Measurements from ENCODE around the gene HYDIN.

Gene HYDIN

GRCh38 chr16:70784692-70785555 is 445.6 kb downstream of the HYDIN start:
- DNase-seq: no peak

DNA sequence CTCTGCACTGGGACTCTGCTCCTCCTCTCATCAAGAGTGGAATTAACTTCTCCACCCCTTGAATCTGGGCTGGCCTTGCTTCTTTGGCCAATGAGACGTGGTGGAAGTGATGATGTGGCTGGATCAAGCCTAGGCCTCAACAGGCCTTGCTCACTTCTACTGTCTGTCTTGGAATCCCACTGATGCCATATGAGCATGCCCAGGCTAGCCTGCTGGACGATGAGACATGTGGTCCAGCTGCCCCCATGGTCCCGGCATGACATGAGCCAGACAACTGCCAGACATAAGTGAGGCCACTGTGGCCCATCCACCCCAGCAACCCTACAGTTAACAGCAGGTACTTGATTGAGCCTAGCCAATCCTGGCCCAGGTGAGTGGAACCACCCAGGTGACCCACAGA is 448.3 kb downstream of the HYDIN start:
- DNase-seq: no peak

DNA sequence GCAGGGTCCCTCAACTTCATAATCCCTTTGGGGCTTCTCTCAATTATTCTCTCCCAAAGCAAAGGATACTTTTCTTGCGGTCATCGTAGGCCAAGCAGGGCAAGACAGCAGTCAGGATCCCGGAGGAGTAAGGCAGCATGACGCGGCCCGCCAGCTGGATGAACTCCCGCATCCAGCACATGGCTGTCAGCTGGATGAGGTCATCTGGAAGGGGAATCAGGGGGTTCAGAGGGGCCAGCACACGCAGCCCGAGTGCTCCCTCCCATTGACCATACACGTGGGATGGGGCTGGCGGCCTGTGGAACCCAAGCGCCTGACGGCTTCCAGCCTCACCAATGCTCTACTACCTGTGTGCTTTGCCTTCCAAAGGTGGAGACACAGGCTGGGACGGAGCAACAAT is 448.7 kb downstream of the HYDIN start:
- no peak for DNase-seq

DNA sequence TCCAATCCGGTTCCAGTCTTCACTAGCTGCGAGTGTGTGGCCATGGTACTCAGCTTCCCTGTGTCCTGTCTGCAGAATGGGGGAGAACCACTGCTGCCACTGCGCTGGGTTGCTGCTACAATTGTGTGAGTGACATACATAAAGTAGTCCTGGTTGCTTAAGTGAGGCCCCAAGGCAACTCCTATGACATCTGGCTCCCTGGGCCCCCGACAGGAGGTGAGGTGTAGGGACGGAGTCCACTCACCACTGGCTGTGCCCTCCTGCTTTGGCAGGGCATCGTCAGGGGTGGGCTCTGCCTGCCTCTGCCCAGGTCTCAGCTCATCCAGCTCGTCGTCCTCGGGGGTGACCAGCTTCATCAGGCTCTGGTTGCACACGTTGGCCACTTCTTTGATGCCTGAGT is 450.0 kb downstream of the HYDIN start:
- no peak for DNase-seq

GRCh38 chr16:70779361-70779760 is 451.2 kb downstream of the HYDIN start:
- DNase-seq: no peak

DNA sequence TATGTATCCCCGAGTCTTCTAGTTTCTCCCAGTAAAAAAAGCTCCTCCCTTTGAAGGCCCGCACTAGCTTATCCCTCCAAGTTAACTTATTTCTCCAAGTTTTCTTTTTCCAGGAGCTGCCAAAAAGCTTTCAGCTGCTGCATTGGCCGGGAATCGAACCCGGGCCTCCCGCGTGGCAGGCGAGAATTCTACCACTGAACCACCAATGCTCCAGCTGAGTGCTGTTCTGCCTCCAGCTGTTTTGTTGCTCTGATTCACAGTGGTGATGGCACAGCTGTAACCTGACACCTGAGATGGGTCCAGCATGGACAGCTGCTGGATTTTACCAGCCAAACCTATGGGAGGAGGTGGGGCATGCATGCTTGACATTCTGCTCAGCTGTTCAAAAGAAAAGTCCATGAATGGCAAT is 451.6 kb downstream of the HYDIN start:
- peak in 1 of 2 experiments; percentile 2 for DNase-seq

DNA sequence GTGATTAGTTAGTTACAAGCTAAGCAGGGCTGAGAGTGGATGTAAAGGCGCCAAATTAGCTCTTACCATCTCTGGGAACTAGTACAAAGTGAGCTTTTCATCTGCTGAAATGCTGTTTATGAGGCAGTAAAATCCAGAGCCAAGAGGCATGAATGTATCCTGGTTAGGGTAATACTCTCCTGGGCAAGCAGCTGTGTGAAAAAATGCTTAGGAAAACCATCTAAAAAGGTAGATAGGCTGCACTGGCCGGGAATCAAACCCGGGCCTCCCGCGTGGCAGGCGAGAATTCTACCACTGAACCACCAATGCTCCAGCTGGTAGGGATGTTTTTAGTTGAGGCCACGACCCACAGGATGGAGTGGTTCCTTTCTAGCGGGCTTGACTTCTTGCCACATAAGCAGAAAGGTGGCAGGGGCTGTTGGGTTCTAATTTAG is 452.5 kb downstream of the HYDIN start:
- no peak for DNase-seq

DNA sequence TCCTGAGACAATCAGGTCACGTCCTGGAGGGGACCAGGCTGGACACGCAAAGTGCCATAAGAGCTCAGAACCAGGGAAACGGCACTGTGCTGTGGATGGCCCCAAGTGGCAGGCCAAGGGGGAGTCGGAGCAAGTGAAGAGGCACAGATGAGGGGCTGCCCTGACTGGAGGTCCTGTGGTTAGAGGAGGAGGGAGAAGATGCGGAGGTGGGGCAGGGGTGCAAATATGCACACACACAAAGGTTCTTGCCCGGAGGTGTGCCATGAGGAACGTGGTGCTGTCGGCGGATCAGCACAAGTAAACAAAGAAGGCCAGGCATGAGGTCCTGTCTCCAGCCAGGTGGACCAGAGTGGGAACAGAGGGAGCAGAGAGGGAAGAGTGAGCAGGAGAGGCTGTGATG is 453.0 kb downstream of the HYDIN start:
- no peak for DNase-seq

GRCh38 chr16:70775399-70775798 is 455.1 kb downstream of the HYDIN start:
- DNase-seq: no peak

DNA sequence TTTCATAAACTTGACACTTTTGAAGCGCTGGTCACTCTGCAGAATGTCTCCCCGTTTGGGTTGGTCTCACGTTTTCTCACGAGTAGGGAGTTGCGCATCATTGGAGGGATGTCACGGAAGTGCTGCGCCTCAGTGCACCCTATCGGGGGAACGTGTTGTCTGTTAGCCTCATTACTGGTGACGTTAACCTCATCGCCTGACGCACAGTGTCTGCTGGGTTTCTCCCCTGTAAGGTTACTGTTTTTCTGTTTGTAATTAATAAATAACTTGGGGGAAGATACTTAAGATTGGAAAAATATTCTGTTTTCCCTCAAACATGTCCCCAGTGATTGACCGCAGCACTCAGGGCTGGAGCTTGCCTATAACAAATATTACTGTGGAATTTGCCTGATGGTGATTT is 456.3 kb downstream of the HYDIN start:
- no peak for DNase-seq

- DNase-seq: no peak
These were observed 458.0 kb downstream of the HYDIN start for GRCh38 chr16:70772493-70772892.

DNA sequence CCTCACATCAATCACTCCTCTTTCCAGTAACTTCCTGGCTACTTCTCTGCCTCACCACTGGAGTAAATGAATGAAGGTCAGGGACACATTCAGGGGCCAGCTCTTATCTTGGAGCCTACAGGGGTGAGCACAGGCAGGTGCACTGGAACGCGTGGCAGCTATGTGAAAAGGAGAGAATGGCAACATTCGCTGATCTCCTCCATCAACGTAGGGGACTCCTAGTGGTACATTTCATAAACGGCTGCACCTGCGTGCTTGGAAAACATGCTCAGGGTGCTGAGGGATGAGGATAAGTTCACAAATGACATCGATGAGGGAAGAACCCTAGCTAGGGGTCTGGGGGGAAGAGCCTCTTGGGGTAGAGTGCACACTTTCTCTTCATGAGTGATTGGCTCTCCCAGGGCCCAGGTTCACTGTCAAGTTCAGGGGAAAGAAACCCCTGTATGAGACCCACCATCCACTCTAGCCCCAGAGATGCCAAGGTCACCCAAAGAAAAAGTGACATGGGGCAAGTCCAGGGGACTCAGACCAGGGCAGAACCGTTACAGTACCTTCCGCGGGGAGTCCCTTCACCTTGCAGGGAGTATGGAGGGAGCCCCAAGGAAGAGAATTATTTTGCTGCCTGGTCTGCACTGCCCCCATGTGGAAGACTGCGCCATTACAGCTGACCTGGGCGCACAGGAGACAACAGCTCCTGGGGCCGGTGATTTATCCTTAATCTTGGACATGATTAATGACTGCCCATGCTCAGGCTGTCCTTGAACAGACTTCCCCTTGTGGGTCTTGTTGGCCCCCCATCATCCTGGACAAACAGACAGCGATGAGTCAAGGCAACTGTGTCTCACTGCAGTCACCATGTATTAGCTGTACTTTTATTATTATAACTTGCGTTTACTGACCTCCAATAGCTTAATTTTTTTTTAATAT is 459.6 kb downstream of the HYDIN start:
- no peak for DNase-seq

DNA sequence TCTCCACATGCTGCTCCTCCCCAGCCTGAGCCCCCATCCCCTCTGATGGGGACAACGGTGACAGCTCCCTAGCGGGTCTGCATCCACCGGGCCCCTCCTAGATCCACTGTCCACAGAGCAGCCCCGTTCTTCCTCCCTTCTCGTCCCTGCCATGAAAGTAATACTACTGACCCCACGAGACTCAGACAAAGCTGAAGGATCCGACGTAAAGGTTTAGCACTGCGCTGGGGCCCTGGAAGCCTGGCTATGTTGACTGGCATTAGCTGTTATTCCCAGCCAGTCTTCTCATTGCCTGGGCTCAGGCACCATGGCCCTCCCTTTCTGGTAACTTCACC is 460.3 kb downstream of the HYDIN start:
- no peak for DNase-seq

GRCh38 chr16:70769761-70770160 is 460.8 kb downstream of the HYDIN start:
- DNase-seq: no peak

DNA sequence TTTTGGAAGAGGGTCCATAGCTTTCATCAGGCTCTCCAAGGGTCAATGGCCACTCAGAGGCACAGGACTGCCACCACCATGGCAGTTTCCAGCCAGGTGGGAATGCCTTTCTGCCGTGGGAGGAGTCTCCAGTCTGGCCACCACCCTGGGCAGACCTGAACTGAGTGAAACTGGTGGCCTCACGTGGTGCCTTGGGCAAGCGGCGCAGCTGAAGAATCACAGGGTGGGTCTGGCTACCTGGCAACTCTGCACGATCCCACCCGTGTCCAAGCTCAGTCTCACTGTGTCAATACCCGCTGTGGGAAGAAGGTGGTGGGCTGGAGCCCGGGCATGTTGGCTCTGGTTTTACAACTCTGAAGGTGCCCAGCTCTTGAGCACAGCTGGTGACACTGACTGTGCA is 461.4 kb downstream of the HYDIN start:
- no peak for DNase-seq

DNA sequence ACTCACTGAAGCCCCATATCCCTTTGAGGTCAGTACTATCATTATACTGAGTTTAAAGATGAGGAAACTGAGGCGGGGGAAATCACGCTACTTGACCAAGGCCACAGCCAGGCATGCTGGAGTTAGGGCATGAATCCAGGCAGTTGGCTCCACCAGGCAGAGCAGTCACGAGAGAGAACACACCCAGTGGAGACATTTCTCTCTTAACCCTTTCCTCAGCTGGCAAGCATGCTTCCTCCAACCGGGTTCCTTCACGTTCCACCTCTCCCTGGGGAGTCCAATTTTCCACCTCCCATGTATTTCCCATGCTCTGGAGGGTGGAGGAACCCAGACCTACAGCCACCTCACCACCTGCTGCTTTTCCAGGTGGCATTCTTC is 462.3 kb downstream of the HYDIN start:
- DNase-seq: no peak

GRCh38 chr16:70767377-70768202 is 462.9 kb downstream of the HYDIN start:
- no peak for DNase-seq

DNA sequence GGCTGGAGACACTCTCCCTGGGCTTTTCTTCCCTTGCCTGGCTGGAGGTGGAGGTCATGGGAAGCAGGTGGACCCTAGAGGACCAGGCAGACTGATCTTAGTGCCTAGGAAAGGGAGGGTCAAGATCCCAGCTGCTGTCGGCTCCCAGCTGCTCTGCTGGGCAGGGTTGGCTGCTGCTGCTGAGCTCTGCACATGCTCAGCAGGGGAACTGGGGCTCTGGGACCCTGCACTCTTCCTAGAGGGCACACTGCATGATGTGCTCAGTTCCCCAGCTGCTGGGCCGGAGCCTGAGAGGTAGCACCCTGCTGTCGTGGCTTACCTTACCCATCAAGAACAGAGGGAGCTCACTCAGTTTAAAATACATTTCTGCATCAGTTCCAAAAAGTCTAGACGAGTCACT is 463.9 kb downstream of the HYDIN start:
- no peak for DNase-seq

DNA sequence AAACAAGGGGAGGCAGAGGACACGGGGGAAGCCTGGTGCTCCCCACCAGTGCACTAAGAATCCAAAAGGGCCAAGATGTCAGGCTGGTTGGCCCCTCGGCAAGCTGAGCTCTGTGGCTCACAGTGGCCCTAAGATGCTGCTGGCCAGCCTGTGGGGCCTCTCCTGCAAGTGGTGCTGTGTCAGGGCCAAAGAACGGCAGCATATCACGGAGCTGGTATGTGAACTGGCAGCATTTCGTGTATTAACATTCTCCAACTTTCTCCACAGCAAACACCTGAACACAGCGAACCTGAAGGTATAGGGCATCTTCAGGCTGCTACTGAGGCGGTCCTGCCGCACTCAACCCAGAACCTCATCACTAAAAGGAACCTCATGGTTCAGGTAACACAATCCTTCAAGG is 464.3 kb downstream of the HYDIN start:
- no peak for DNase-seq

DNA sequence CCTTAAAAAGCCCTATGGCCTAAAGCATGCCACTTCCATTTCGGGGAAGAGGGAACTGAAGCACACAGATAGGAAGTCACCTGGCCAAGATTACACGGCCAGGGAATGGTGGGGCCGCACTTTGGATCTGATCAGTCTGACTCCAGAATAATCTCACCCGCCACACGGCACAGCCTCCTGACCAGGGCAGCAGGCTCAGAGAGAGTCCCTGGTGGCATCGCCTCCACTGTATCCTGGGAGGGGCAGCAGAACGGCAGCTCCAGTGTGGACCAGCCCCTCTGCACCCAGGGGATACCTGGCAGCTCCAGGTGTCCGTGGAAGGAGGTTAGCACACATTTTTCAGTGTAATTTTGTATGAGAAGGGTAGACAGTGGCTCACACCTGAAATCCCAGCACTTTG is 465.0 kb downstream of the HYDIN start:
- no peak for DNase-seq

- DNase-seq: no peak
These were observed 465.9 kb downstream of the HYDIN start for GRCh38 chr16:70764632-70765031.

GRCh38 chr16:70760221-70760620 is 470.3 kb downstream of the HYDIN start:
- no peak for DNase-seq

- no peak for DNase-seq
These were observed 470.9 kb downstream of the HYDIN start for GRCh38 chr16:70759666-70760065.
